ENCODE results near the gene VSIR. TPM values are rescaled to one million over a fixed set of nuclear protein-coding genes. Genes with fewer than 3 reads are reported as not detected.

VSIR gene
- total RNA-seq, 2 experiments from 2014 or later = 86.2 to 91.4 TPM

DNA sequence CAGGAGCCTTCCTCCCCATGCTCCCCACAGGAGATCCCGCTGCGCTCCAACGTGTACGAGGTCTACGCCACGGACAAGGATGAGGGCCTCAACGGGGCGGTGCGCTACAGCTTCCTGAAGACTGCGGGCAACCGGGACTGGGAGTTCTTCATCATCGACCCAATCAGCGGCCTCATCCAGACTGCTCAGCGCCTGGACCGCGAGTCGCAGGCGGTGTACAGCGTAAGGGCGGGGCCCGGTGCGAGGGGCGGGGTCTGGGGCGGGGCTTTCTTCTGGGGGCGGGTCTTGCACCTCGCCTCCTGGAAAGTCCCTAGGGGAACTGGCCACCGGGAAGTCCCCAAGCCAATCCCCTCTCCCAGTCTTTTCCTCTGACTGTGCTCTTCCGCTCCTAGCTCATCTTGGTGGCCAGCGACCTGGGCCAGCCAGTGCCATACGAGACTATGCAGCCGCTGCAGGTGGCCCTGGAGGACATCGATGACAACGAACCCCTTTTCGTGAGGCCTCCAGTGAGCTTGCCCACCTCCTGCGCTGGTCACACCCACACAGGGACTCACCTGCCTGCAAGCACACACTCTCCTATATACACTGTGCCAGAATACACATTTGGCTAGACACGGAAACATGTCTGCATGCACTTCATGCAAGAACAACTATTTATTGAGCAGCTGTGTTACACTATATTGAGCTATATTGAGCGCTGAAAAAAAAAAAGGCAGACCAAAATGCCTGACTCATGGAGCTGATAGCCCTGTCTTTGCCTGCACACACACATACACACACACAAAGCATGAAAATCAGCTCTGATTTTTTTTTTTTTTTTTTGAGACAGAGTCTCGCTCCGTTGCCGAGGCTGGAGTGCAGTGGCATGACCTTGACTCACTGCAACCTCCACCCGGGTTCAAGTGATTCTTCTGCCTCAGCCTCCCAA is 32.7 kb upstream of the VSIR start:
- CTCF ChIA-PET = interaction anchor here (0.6 kb wide), 1 partner anchor 1231 kb away, joined by 3 read pairs; no protein-coding TSS in a partner anchor
- TF ChIP-seq, protein P1, sequence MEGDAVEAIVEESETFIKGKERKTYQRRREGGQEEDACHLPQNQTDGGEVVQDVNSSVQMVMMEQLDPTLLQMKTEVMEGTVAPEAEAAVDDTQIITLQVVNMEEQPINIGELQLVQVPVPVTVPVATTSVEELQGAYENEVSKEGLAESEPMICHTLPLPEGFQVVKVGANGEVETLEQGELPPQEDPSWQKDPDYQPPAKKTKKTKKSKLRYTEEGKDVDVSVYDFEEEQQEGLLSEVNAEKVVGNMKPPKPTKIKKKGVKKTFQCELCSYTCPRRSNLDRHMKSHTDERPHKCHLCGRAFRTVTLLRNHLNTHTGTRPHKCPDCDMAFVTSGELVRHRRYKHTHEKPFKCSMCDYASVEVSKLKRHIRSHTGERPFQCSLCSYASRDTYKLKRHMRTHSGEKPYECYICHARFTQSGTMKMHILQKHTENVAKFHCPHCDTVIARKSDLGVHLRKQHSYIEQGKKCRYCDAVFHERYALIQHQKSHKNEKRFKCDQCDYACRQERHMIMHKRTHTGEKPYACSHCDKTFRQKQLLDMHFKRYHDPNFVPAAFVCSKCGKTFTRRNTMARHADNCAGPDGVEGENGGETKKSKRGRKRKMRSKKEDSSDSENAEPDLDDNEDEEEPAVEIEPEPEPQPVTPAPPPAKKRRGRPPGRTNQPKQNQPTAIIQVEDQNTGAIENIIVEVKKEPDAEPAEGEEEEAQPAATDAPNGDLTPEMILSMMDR (IDR thresholded peaks at IDR 0.05) = no peak
- no peak overlapping the region for H3K27ac Mint-ChIP-seq
- POLR2A ChIA-PET = no interaction called here
- intact Hi-C loops (cut with DNase I, micrococcal nuclease) = no loop called here
- DNase-seq (peak in 2 of 14 experiments; percentile 53 to 55), ATAC-seq (ENCODE audit: poor library complexity) (peak; percentile 17)
- H3K4me3 Mint-ChIP-seq = no peak overlapping the region
- no peaks in the 10 kb centered on the region for H3K27me3 Mint-ChIP-seq
- H3K27me3 ChIP-seq (ENCODE audit: control insufficient read depth in 1 of 2, insufficient read depth in 2 of 2, low read length in 2 of 2) = no peaks in the 10 kb centered on the region
- H3K9me3 ChIP-seq (ENCODE audit: control insufficient read depth in 1 of 2, insufficient read depth in 1 of 2, low read length in 2 of 2) = peaks cover 0 to 4% of the 10 kb centered on the region in 2 experiments
- no peaks in the 10 kb centered on the region for H3K36me3 Mint-ChIP-seq (ENCODE audit: low read depth)
- H3K4me1 Mint-ChIP-seq (ENCODE audit: low read depth) = no peaks in the 10 kb centered on the region
- H3K4me3 ChIP-seq (ENCODE audit: low read length) = no peak overlapping the region
- no peaks in the 10 kb centered on the region for H3K4me1 ChIP-seq (ENCODE audit: insufficient read depth, low read length)
- H3K9me3 Mint-ChIP-seq = no peaks in the 10 kb centered on the region
- no peaks in the 10 kb centered on the region for H3K36me3 ChIP-seq (ENCODE audit: insufficient read depth, low read length)
- H3K27ac ChIP-seq (ENCODE audit: low read depth in 1 of 2, low read length in 2 of 2) = no peak overlapping the region

DNA sequence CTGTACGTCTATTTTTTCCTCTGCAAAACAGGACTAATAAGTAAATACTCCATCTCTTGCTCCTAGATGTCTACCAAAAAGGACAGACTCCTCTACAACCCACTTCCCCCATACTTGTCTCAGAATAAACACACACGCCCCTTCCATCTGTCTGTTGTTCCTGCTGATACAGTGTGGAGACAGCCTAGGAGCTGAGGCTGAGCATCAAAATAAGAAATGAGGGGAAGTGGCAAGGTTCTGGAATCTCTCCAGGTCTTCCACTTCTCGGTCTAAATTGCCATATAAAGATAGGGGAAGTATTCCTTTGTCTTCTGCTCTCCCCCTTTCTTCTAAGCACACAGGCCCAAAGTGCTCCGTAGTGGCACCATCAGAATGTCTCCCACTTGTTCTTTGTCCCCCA is 30.8 kb upstream of the VSIR start:
- DNase-seq (no peak), ATAC-seq (ENCODE audit: poor library complexity) (no peak)
- ChIA-PET CTCF (no interaction called here), POLR2A (no interaction called here)
- Mint-ChIP-seq H3K4me3 (no peak overlapping the region), H3K27me3 (no peaks in the 10 kb centered on the region), H3K27ac (no peak overlapping the region), H3K9me3 (no peaks in the 10 kb centered on the region), H3K36me3 (ENCODE audit: low read depth) (no peaks in the 10 kb centered on the region), H3K4me1 (ENCODE audit: low read depth) (no peaks in the 10 kb centered on the region)
- H3K9me3 ChIP-seq (ENCODE audit: control insufficient read depth in 1 of 2, insufficient read depth in 1 of 2, low read length in 2 of 2) = peaks cover 0 to 4% of the 10 kb centered on the region in 2 experiments
- intact Hi-C loops (cut with DNase I, micrococcal nuclease) = no loop called here
- no peaks in the 10 kb centered on the region for H3K4me1 ChIP-seq (ENCODE audit: insufficient read depth, low read length)
- TF ChIP-seq, protein P1 (IDR thresholded peaks at IDR 0.05) = no peak
- no peaks in the 10 kb centered on the region for H3K27me3 ChIP-seq (ENCODE audit: control insufficient read depth in 1 of 2, insufficient read depth in 2 of 2, low read length in 2 of 2)
- H3K36me3 ChIP-seq (ENCODE audit: insufficient read depth, low read length) = no peaks in the 10 kb centered on the region
- H3K27ac ChIP-seq (ENCODE audit: low read depth in 1 of 2, low read length in 2 of 2) = no peak overlapping the region
- no peak overlapping the region for H3K4me3 ChIP-seq (ENCODE audit: low read length)

DNA sequence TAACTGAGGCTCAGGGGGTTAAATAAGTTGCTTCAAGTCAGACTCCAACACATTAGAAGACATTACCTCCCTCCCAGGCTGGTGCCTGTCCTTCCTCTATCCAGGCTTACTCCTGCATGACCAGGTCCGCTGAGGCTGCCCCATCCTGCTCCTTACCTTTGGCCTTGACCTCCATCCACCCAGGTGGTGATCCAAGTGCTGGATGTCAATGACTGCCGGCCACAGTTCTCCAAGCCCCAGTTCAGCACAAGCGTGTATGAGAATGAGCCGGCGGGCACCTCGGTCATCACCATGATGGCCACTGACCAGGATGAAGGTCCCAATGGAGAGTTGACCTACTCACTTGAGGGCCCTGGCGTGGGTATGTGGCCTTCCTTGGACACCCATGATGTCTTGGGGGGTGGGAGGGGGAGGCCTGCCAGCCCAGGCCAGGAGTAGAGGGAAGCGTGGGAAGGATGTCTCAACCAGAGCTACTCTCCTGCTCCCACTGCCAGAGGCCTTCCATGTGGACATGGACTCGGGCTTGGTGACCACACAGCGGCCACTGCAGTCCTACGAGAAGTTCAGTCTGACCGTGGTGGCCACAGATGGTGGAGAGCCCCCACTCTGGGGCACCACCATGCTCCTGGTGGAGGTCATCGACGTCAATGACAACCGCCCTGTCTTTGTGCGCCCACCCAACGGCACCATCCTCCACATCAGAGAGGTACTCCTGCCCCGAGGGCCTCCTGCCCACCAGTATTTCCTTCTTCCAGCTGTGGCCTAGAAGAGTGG is 29.6 kb upstream of the VSIR start:
- H3K27me3 Mint-ChIP-seq = no peaks in the 10 kb centered on the region
- ATAC-seq (ENCODE audit: poor library complexity) (no peak), DNase-seq (no peak)
- no peaks in the 10 kb centered on the region for H3K9me3 Mint-ChIP-seq
- H3K4me3 ChIP-seq (ENCODE audit: low read length) = no peak overlapping the region
- no peaks in the 10 kb centered on the region for H3K4me1 ChIP-seq (ENCODE audit: insufficient read depth, low read length)
- no peaks in the 10 kb centered on the region for H3K4me1 Mint-ChIP-seq (ENCODE audit: low read depth)
- no peaks in the 10 kb centered on the region for H3K36me3 Mint-ChIP-seq (ENCODE audit: low read depth)
- no peaks in the 10 kb centered on the region for H3K27me3 ChIP-seq (ENCODE audit: control insufficient read depth in 1 of 2, insufficient read depth in 2 of 2, low read length in 2 of 2)
- no peaks in the 10 kb centered on the region for H3K36me3 ChIP-seq (ENCODE audit: insufficient read depth, low read length)
- H3K27ac ChIP-seq (ENCODE audit: low read depth in 1 of 2, low read length in 2 of 2) = no peak overlapping the region
- intact Hi-C loops (cut with DNase I, micrococcal nuclease) = no loop called here
- H3K27ac Mint-ChIP-seq = no peak overlapping the region
- ChIA-PET POLR2A (no interaction called here), CTCF (no interaction called here)
- peaks cover 0 to 4% of the 10 kb centered on the region in 2 experiments for H3K9me3 ChIP-seq (ENCODE audit: control insufficient read depth in 1 of 2, insufficient read depth in 1 of 2, low read length in 2 of 2)
- no peak overlapping the region for H3K4me3 Mint-ChIP-seq
- TF ChIP-seq, protein P1 (IDR thresholded peaks at IDR 0.05) = no peak
